Calu3 (cell line): ENCODE results near the gene CEP70. TPM values are rescaled to one million over a fixed set of nuclear protein-coding genes. Genes with fewer than 3 reads are reported as not detected.
A peak's percentile ranks its signal among the peaks of the same experiment; 100 is the strongest.
"Not testable (repeated sequence)": the region's sequence is repeated elsewhere in the genome, so short reads cannot be mapped to it uniquely, and the experiment has no call there.

ENCODE experiments used
- BruUV-seq: library from RNA; stranded (reverse); fragments of 400-500 nt; replicated peaks from 2 replicates; lab custom pipeline; 2021; lab: Mats Ljungman, UMichigan
- CTCF ChIA-PET: fragments of 300-600 bp; sonication (Branson Sonifier 250); formaldehyde crosslinking; loops from one replicate; lab custom pipeline; 2022; ENCODE audit warnings: antibody characterized with exemption; lab: Charles Lee
- DNase-seq: peaks from one replicate; pipeline ENCODE4 v3.0.0; 2022
- H3K27ac Mint-ChIP-seq: one replicate; pipeline ENCODE4 v1.8.0; 2022; ENCODE audit warnings: mixed read lengths; ENCODE audit not compliant: unreplicated experiment
- H3K27me3 Mint-ChIP-seq: one replicate; pipeline ENCODE4 v1.8.0; 2022; ENCODE audit warnings: mixed read lengths; ENCODE audit not compliant: unreplicated experiment
- H3K36me3 Mint-ChIP-seq: one replicate; pipeline ENCODE4 v1.8.0; 2022; ENCODE audit warnings: mild to moderate bottlenecking, moderate library complexity, mixed read lengths; ENCODE audit not compliant: insufficient read depth, unreplicated experiment
- H3K4me1 Mint-ChIP-seq: one replicate; pipeline ENCODE4 v1.8.0; 2022; ENCODE audit warnings: mild to moderate bottlenecking, low read depth, mixed read lengths; ENCODE audit not compliant: unreplicated experiment
- H3K4me3 Mint-ChIP-seq: one replicate; pipeline ENCODE4 v1.8.0; 2022; ENCODE audit warnings: mild to moderate bottlenecking, low read depth, moderate library complexity, mixed read lengths; ENCODE audit not compliant: unreplicated experiment
- H3K9me3 Mint-ChIP-seq: one replicate; pipeline ENCODE4 v1.8.0; 2022; ENCODE audit warnings: low read depth, mixed read lengths; ENCODE audit not compliant: unreplicated experiment
- CTCF ChIP-seq: fragments of 200-600 bp; IDR thresholded peaks from one replicate; pipeline ENCODE4 v1.8.0; 2022; ENCODE audit warnings: antibody characterized with exemption; ENCODE audit not compliant: unreplicated experiment
- intact Hi-C: fragments of 100-400 bp; cut with micrococcal nuclease; formaldehyde crosslinking; loops from one replicate; pipeline ENCODE4 v1.10.0; 2022; ENCODE audit not compliant: unreplicated experiment
- total RNA-seq: library from RNA; stranded (reverse); gene quantifications from 2 replicates; pipeline ENCODE4 v1.2.3, GENCODE V29; 2022

The CEP70 gene
- total RNA-seq, 1 experiment from 2014 or later, result 99.1 TPM

GRCh38 chr3:138493804-138494606 lies 100.1 kb downstream of the CEP70 start:
- Mint-ChIP-seq H3K27me3 (no peaks in the 10 kb centered on the region), H3K27ac (no peak overlapping the region), H3K36me3 (peaks cover 10% of the 10 kb centered on the region), H3K9me3 (peaks cover 2% of the 10 kb centered on the region), H3K4me3 (no peak overlapping the region), H3K4me1 (peaks cover 14% of the 10 kb centered on the region)
- BruUV-seq, result no TSS peak
- TF ChIP-seq CTCF, result no peak
- DNase-seq, result no peak
- intact Hi-C loops, result no loop called here
- CTCF ChIA-PET, result interaction anchor here (0.7 kb wide), 1 partner anchor 38 kb away, joined by 3 read pairs; no protein-coding TSS in a partner anchor

GRCh38 chr3:138492980-138493675 lies 100.9 kb downstream of the CEP70 start:
- DNase-seq, result no peak
- Mint-ChIP-seq H3K4me1 (peaks cover 14% of the 10 kb centered on the region), H3K9me3 (peaks cover 6% of the 10 kb centered on the region), H3K36me3 (peaks cover 9% of the 10 kb centered on the region), H3K27ac (no peak overlapping the region), H3K27me3 (no peaks in the 10 kb centered on the region), H3K4me3 (no peak overlapping the region)
- no peak for TF ChIP-seq CTCF
- BruUV-seq, result no TSS peak
- intact Hi-C loops, result no loop called here
- CTCF ChIA-PET, result no interaction called here

DNA sequence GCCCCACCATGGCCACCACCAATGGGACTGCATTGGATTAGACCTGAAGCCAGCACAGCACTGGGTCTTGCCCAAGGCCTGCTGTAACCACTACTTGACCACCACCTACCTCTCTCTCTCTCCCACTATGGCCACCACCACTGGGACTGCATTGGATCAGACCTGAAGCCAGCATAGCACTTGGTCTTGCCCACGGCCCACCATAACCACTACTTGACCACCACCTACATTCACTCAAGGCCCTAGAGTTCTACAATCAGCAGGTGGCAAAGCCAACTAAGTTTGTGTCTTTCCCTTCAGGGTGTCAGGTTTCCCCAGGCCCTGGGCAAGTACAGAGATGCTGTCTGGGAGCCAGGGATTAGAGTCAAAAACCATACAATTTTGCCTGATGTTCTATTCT lies 102.1 kb downstream of the CEP70 start:
- Mint-ChIP-seq H3K36me3 (peaks cover 14% of the 10 kb centered on the region), H3K4me1 (peaks cover 9% of the 10 kb centered on the region), H3K9me3 (peaks cover 11% of the 10 kb centered on the region), H3K4me3 (no peak overlapping the region), H3K27ac (no peak overlapping the region), H3K27me3 (no peaks in the 10 kb centered on the region)
- no peak for TF ChIP-seq CTCF
- intact Hi-C loops, result no loop called here
- CTCF ChIA-PET, result no interaction called here
- no peak for DNase-seq
- BruUV-seq, result no TSS peak

- DNase-seq, H3K27me3 Mint-ChIP-seq, H3K4me1 Mint-ChIP-seq, intact Hi-C loops, H3K4me3 Mint-ChIP-seq, BruUV-seq: not testable (repeated sequence)
- CTCF ChIA-PET, result interaction anchor here (0.7 kb wide), 1 partner anchor 338 kb away, joined by 3 read pairs; no protein-coding TSS in a partner anchor
- H3K36me3 Mint-ChIP-seq, result peaks cover 20% of the 10 kb centered on the region
- peak overlapping the region; percentile 2 for H3K27ac Mint-ChIP-seq
- peaks cover 19% of the 10 kb centered on the region for H3K9me3 Mint-ChIP-seq
Observed at GRCh38 chr3:138486580-138486979, 107.5 kb downstream of the CEP70 start.

DNA sequence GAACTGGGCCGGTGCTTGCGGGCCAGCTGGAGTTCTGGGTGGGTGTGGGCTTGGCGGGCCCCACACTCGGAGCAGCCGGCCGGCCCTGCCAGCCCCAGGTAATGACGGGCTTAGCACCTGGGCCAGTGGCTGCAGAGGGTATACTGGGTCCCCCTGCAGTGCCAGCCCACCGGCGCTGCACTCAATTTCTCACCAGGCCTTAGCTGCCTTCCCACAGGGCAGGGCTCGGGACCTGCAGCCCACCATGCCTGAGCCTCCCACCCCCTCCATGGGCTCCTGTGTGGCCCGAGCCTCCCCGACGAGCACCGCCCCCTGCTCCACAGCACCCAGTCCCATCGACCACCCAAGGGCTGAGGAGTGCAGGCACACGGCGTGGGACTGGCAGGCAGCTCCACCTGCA lies 109.4 kb downstream of the CEP70 start:
- BruUV-seq, result not testable (repeated sequence)

More for the DNA sequence above, 109.4 kb downstream of the CEP70 start:
- H3K4me3 Mint-ChIP-seq, intact Hi-C loops, DNase-seq, H3K27ac Mint-ChIP-seq, H3K27me3 Mint-ChIP-seq, H3K4me1 Mint-ChIP-seq: not testable (repeated sequence)
- CTCF ChIA-PET, result interaction anchor here (0.6 to 1.1 kb wide), 2 partner anchors 431 kb away, joined by 6 to 8 read pairs; no protein-coding TSS in a partner anchor
- peaks cover 20% of the 10 kb centered on the region for H3K36me3 Mint-ChIP-seq
- H3K9me3 Mint-ChIP-seq, result peaks cover 19% of the 10 kb centered on the region
